Testis (tissue), 3 donors: Measurements from ENCODE around the gene PARK7. TPM values are rescaled to one million over a fixed set of nuclear protein-coding genes. Genes with fewer than 3 reads are reported as not detected.
"Not testable (repeated sequence)": the region's sequence is repeated elsewhere in the genome, so short reads cannot be mapped to it uniquely, and the experiment has no call there.

Source experiments
- DNase-seq: peaks from one replicate; pipeline ENCODE4 v3.0.0-alpha.2; 2019
- H3K27ac ChIP-seq, 2 donors: fragments of 200-600 bp; sonication (generic); one replicate each; pipeline ENCODE4 v1.5.1; 2019
- H3K27me3 ChIP-seq: fragments of 200-600 bp; sonication (generic); one replicate; pipeline ENCODE4 v1.5.1; 2019
- H3K36me3 ChIP-seq: fragments of 200-600 bp; sonication (generic); one replicate; pipeline ENCODE4 v1.5.1; 2017; ENCODE audit warnings: low read depth; ENCODE audit errors: missing control alignments
- H3K4me1 ChIP-seq: fragments of 200-600 bp; sonication (generic); one replicate; pipeline ENCODE4 v1.5.1; 2019
- H3K4me3 ChIP-seq, 2 donors: fragments of 200-600 bp; sonication (generic); one replicate each; pipeline ENCODE4 v1.5.1; 2017 to 2019
- H3K9me3 ChIP-seq: fragments of 200-600 bp; sonication (generic); one replicate; pipeline ENCODE4 v1.5.1; 2017
- CTCF ChIP-seq, 3 experiments: fragments of 450-650 bp in 2 of 3; fragments of 200-600 bp in 1 of 3; sonication (generic) in 1 of 3; IDR thresholded peaks; one replicate each; pipeline ENCODE4 v1.5.1; 2016 to 2019; ENCODE audit warnings: antibody characterized with exemption in 3 of 3, mild to moderate bottlenecking in 2 of 3, moderate library complexity in 1 of 3
- POLR2A ChIP-seq: fragments of 450-650 bp; IDR thresholded peaks from one replicate; pipeline ENCODE4 v1.6.1; 2017; ENCODE audit warnings: antibody characterized with exemption, mild to moderate bottlenecking, moderate library complexity
- WGBS, 2 donors: methylation state at CpG; one replicate each; pipeline ENCODE4 v1.1.5; 2018; 5-methylcytosine and 5-hydroxymethylcytosine counted together
- intact Hi-C: fragments of 100-400 bp; cut with DNase I; formaldehyde crosslinking; loops from one replicate; pipeline ENCODE4 v1.15.1; 2023; ENCODE audit warnings: low total_unique reads
- polyA plus RNA-seq: library from polyadenylated mRNA; stranded (reverse); fragments of 350-450 nt; fragmentation: Illumina TruSeq; extraction: RNeasy Lipid Tissue Mini Kit (QIAGEN cat#74804); gene quantifications from one replicate; pipeline ENCODE4 v1.2.3, GENCODE V29; 2014; ENCODE audit warnings: low read depth, low replicate concordance; ENCODE audit not compliant: insufficient read depth
- total RNA-seq, 2 donors: library from RNA; depleted of rRNA; stranded (reverse); fragments of >200 nt; gene quantifications; one replicate each; pipeline ENCODE4 v1.2.3, GENCODE V29; 2016

The PARK7 gene
- total and polyA plus RNA-seq, 3 donors from 2014 or later = 110 to 281 (median 129) TPM

- H3K4me3 ChIP-seq = peak overlapping the region in 1 of 2 donors; percentile 5
Observed at GRCh38 chr1:7942214-7942921, 19.1 kb upstream of the PARK7 start.

GRCh38 chr1:7943251-7943650 lies 18.3 kb upstream of the PARK7 start:
- Histone ChIP-seq H3K36me3 (no peaks in the 10 kb centered on the region), H3K4me3 (no peak overlapping the region), H3K4me1 (peaks cover 8% of the 10 kb centered on the region), H3K27me3 (no peaks in the 10 kb centered on the region), H3K27ac (no peak overlapping the region), H3K9me3 (no peaks in the 10 kb centered on the region)
- TF ChIP-seq POLR2A (no peak), CTCF (IDR thresholded peaks at IDR 0.05) (no peak)
- intact Hi-C loops = no loop called here
- WGBS, 2 donors = 76 to 77% methylated on average over 2 of the region's 2 CpGs
- no peak for DNase-seq

More at GRCh38 chr1:7942214-7942921, 19.1 kb upstream of the PARK7 start:
- TF ChIP-seq POLR2A = no peak
- no peak for TF ChIP-seq CTCF (IDR thresholded peaks at IDR 0.05)
- WGBS, 2 donors = 6 to 8% methylated on average over 40 of the region's 40 CpGs
- Histone ChIP-seq H3K9me3 (no peaks in the 10 kb centered on the region), H3K4me1 (peaks cover 8% of the 10 kb centered on the region), H3K27ac (no peak overlapping the region), H3K36me3 (no peaks in the 10 kb centered on the region), H3K27me3 (no peaks in the 10 kb centered on the region)
- peak; percentile 64 for DNase-seq
- intact Hi-C loops = no loop called here

GRCh38 chr1:7948960-7949359 lies 12.6 kb upstream of the PARK7 start:
- no peaks in the 10 kb centered on the region for H3K27me3 ChIP-seq
- TF ChIP-seq CTCF (IDR thresholded peaks at IDR 0.05) = no peak
- TF ChIP-seq POLR2A = no peak
- no peak overlapping the region for H3K4me3 ChIP-seq
- H3K36me3 ChIP-seq = no peaks in the 10 kb centered on the region
- 83 to 90% methylated on average over 5 of the region's 5 CpGs for WGBS, 2 donors
- no peaks in the 10 kb centered on the region for H3K4me1 ChIP-seq
- H3K9me3 ChIP-seq = no peaks in the 10 kb centered on the region
- DNase-seq = no peak
- H3K27ac ChIP-seq = no peak overlapping the region
- intact Hi-C loops = no loop called here

- H3K27ac ChIP-seq, H3K4me1 ChIP-seq, intact Hi-C loops, H3K27me3 ChIP-seq, H3K9me3 ChIP-seq, DNase-seq, H3K36me3 ChIP-seq: not testable (repeated sequence)
- peak overlapping the region in 1 of 2 donors; percentile 10 for H3K4me3 ChIP-seq
- 39% methylated on average over 7 of the region's 30 CpGs; no CpG with 5 or more reads in 1 of the 2 donors for WGBS, 2 donors
Observed at GRCh38 chr1:7952791-7953190, 8.7 kb upstream of the PARK7 start.

- no peaks in the 10 kb centered on the region for H3K27me3 ChIP-seq
- TF ChIP-seq CTCF (IDR thresholded peaks at IDR 0.05) (no peak), POLR2A (no peak)
- no peaks in the 10 kb centered on the region for H3K9me3 ChIP-seq
- peak overlapping the region; percentile 71 to 75 for H3K27ac ChIP-seq
- H3K4me3 ChIP-seq = peak overlapping the region; percentile 61 to 73
- H3K4me1 ChIP-seq = no peaks in the 10 kb centered on the region
- 2% methylated on average over 23 to 65 of the region's 65 CpGs for WGBS, 2 donors
- peak; percentile 98 for DNase-seq
- intact Hi-C loops = no loop called here
- no peaks in the 10 kb centered on the region for H3K36me3 ChIP-seq
Observed at GRCh38 chr1:7953850-7954609, 7.5 kb upstream of the PARK7 start.
